ENCODE data around the gene ACVRL1. TPM values are rescaled to one million over a fixed set of nuclear protein-coding genes. Genes with fewer than 3 reads are reported as not detected.

ACVRL1 gene
- total RNA-seq, 2 experiments from 2014 or later, result not detected

DNA sequence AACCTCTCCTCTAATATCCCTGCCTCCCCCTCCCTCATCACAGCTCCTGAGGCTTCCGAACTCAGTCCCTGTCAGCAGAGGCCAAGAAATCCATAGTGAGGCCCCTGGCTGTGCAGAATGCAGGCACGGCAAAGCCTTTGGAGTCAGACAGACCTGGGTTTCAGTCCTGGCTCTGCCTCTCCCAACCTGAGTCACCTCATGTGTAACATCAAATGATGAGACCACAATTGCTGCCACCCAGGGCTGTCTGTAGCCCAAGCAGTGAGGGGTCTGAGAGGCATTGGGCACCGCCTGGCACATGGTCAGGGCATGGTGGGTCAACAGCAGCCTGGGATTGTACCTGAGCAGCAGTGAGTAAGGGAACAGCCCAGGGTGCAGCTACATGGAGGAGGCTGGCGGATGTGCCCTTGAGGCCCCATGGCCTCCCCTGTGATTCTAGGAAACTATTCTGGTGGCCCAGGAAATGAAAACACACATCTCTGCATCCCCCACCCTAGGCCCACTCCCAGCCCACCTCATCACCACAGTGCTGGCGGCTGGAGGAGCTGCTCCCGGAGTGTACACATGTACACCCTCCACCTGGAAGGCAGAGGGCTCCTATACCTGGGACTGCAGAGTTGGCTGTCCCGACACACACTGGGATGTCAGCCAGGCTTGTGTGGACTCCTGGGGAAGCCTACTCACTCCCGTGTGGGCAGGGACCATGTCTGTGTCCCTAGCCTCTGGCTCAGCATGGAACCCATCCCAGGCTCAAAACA lies 11.7 kb upstream of the ACVRL1 start:
- Mint-ChIP-seq H3K4me3 (no peak overlapping the region), H3K9me3 (ENCODE audit: low read depth) (no peaks in the 10 kb centered on the region), H3K4me1 (no peaks in the 10 kb centered on the region), H3K27me3 (peaks cover 7% of the 10 kb centered on the region), H3K36me3 (no peaks in the 10 kb centered on the region), H3K27ac (no peak overlapping the region)
- ATAC-seq (no peak), DNase-seq (no peak)
- CTCF ChIA-PET, result interaction anchor here (0.7 to 1.1 kb wide), 3 partner anchors 76 to 129 kb away, joined by 3 read pairs; no protein-coding TSS in a partner anchor

DNA sequence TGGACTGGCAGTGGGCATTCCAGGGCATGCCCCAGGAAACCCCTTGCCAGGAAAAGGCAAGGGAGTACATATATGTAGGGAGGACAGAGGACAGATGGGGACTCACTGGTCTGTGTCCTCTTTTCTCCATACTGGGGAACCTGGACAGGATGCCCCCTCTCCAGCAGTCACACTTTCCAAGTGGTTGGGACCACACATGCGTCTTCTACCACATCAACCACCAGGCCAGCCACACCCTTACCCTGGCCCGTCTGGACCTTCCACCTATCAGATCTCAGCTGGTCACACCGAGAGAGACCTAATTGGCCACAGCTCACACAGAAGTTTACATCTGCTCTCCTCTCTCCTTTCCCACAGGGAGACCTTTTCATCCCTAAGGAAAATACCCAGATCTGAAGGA lies 11.1 kb upstream of the ACVRL1 start:
- ATAC-seq (no peak), DNase-seq (no peak)
- CTCF ChIA-PET, result interaction anchor here (1.1 kb wide), 1 partner anchor 75 kb away, joined by 3 read pairs; no protein-coding TSS in a partner anchor
- no peaks in the 10 kb centered on the region for H3K36me3 Mint-ChIP-seq
- no peaks in the 10 kb centered on the region for H3K9me3 Mint-ChIP-seq (ENCODE audit: low read depth)
- no peak overlapping the region for H3K4me3 Mint-ChIP-seq
- peaks cover 7% of the 10 kb centered on the region for H3K27me3 Mint-ChIP-seq
- no peaks in the 10 kb centered on the region for H3K4me1 Mint-ChIP-seq
- no peak overlapping the region for H3K27ac Mint-ChIP-seq

DNA sequence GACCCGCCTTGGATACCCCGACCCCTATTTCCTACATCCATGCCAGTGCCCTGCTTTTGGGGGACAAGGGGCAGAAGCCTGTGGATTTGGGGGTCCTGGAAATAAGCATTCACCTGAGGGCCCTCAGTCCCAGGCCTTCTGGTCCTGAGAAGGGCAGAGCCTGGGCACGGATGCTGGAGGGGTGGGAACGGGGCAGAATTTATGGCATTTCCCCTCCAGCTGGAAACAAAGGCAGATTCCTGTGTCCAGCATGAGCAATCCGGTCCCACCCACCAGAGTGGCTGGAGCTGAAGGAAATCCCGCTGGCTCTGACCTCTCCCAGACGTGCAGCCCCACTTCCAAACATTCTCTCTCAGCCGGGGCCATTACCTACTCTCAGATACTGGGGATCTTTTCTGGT lies 10.1 kb upstream of the ACVRL1 start:
- no peak for ATAC-seq
- H3K9me3 Mint-ChIP-seq (ENCODE audit: low read depth), result no peaks in the 10 kb centered on the region
- H3K27me3 Mint-ChIP-seq, result peaks cover 10% of the 10 kb centered on the region
- DNase-seq, result no peak
- H3K36me3 Mint-ChIP-seq, result no peaks in the 10 kb centered on the region
- CTCF ChIA-PET, result no interaction called here
- no peak overlapping the region for H3K4me3 Mint-ChIP-seq
- H3K27ac Mint-ChIP-seq, result no peak overlapping the region
- H3K4me1 Mint-ChIP-seq, result no peaks in the 10 kb centered on the region

DNA sequence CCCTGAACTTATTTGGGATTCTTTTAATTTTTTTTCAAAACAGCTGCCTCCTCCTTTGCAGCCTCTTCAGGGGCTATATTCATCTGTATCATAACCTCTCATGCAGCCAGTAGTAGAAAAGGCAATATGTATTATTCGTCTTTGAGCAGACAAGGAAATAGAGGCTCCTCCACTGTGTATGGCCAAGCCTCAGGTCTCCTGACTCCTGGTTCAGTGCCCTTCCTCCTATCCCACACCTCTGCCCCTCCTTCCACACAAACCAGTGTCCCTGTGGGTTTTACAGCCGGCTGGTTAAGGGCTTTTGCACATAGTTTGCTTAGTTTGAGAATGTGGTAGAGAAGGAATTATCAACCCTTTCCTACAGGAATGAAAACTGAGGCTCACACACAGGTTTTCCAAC lies 8.8 kb upstream of the ACVRL1 start:
- no peak overlapping the region for H3K27ac Mint-ChIP-seq
- peaks cover 3% of the 10 kb centered on the region for H3K27me3 Mint-ChIP-seq
- ATAC-seq (no peak), DNase-seq (no peak)
- no peaks in the 10 kb centered on the region for H3K9me3 Mint-ChIP-seq (ENCODE audit: low read depth)
- no peaks in the 10 kb centered on the region for H3K4me1 Mint-ChIP-seq
- CTCF ChIA-PET, result no interaction called here
- H3K4me3 Mint-ChIP-seq, result no peak overlapping the region
- H3K36me3 Mint-ChIP-seq, result no peaks in the 10 kb centered on the region

DNA sequence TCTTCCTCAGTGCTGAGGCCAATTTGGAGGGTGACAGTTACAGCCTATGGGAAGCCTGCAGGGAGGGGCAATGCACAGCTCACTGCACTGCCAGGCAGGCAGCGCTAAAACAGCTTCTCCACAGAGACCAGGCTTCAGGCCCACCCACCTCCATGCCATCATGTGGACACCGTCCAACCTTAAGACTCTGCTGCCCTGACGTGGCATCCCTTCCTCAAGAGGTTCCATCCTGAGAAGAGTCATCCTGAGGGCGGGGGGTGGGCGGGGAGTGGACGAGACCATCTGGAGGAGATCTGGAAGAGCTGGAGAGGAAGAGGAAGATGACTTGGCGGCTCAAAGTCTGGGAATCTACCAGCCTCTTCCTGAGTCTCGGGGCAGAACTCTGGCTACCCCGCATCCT lies 8.4 kb upstream of the ACVRL1 start:
- Mint-ChIP-seq H3K27ac (no peak overlapping the region), H3K27me3 (peaks cover 3% of the 10 kb centered on the region), H3K4me3 (no peak overlapping the region), H3K9me3 (ENCODE audit: low read depth) (no peaks in the 10 kb centered on the region), H3K36me3 (no peaks in the 10 kb centered on the region), H3K4me1 (no peaks in the 10 kb centered on the region)
- no peak for DNase-seq
- CTCF ChIA-PET, result no interaction called here
- ATAC-seq, result no peak

DNA sequence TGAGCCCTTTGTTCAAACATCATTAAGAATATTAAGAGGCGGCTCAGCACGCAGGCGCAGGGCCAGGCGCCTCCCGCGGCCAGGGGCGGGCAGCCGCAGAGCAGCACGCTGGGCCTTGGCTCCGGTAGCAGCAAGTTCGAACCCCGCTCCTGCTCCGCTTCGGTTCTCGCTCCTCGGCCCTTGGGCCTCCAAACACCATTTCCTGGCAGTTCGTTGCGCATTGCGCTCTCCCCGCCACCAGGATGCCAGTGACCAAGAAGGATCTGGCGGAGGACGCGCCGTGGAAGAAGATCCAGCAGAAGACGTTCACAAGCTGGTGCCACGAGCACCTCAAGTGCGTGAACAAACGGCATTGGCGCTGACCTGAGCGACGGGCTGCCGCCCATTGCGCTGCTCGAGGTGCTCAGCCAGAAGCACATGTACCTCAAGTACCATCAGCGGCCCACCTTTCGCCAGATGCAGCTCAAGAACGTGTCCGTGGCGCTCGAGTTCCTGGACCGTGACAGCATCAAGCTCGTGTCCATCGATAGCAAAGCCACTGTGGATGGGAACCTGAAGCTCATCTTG lies 6.9 kb upstream of the ACVRL1 start:
- ATAC-seq (no peak), DNase-seq (no peak)
- H3K27me3 Mint-ChIP-seq, result peaks cover 3% of the 10 kb centered on the region
- H3K9me3 Mint-ChIP-seq (ENCODE audit: low read depth), result no peaks in the 10 kb centered on the region
- no peak overlapping the region for H3K27ac Mint-ChIP-seq
- H3K4me3 Mint-ChIP-seq, result no peak overlapping the region
- H3K36me3 Mint-ChIP-seq, result no peaks in the 10 kb centered on the region
- CTCF ChIA-PET, result no interaction called here
- H3K4me1 Mint-ChIP-seq, result no peaks in the 10 kb centered on the region

DNA sequence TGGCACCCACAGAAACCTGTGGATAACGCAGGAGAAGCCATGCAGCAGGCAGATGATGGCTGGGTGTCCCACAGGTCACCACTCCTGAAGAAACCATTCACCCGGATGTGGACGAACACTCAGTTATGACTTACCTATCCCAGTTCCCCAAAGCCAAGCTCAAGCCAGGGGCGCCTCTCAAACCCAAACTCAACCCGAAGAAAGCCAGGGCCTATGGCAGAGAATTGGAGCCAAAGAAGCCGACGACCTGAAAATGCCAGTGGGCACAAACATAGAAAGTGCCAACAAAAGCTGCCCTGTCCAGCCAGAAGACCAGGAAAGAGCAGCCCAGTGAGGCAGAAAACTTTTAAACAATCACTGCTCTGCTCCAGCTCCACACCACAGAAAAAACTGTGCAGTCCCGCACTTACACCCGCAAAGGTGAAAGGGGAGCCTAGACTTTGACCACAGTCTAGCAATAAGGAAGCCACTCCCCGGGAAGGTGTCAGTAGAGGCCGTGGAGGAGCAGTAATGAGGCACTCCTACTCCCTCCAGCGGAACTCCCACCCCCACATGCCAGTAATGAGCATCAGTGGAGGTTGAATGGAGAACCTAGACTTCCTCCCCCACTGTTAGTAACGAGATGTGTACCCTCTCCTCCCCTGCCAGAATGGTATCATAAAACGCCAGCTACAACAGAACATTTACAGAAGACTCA lies 6.0 kb upstream of the ACVRL1 start:
- peaks cover 7% of the 10 kb centered on the region for H3K27me3 Mint-ChIP-seq
- no peak overlapping the region for H3K4me3 Mint-ChIP-seq
- no peak overlapping the region for H3K27ac Mint-ChIP-seq
- H3K4me1 Mint-ChIP-seq, result no peaks in the 10 kb centered on the region
- H3K9me3 Mint-ChIP-seq (ENCODE audit: low read depth), result no peaks in the 10 kb centered on the region
- CTCF ChIA-PET, result interaction anchor here (0.7 kb wide), 1 partner anchor 70 kb away, joined by 3 read pairs; no protein-coding TSS in a partner anchor
- H3K36me3 Mint-ChIP-seq, result no peaks in the 10 kb centered on the region
- DNase-seq, result no peak
- ATAC-seq, result no peak

DNA sequence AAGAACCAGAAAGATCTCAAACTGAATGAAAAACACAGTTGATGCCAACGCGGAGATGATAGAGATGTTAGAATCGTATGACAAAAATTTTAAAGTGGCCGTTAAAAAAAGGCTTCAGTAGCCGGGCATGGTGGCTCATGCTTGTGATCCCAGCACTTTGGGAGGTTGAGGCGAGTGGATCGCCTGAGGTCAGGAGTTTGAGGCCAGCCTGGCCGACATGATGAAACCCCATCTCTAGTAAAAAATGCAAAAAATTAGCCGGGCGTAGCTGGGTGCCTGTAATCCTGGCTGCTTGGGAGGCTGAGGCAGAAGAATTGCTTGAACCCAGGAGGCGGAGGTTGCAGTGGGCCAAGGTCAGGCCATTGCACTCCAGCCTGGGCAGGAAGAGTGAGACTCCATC lies 5.4 kb upstream of the ACVRL1 start:
- CTCF ChIA-PET, result interaction anchor here (0.7 kb wide), 1 partner anchor 69 kb away, joined by 3 read pairs; no protein-coding TSS in a partner anchor
- H3K4me1 Mint-ChIP-seq, result no peaks in the 10 kb centered on the region

DNA sequence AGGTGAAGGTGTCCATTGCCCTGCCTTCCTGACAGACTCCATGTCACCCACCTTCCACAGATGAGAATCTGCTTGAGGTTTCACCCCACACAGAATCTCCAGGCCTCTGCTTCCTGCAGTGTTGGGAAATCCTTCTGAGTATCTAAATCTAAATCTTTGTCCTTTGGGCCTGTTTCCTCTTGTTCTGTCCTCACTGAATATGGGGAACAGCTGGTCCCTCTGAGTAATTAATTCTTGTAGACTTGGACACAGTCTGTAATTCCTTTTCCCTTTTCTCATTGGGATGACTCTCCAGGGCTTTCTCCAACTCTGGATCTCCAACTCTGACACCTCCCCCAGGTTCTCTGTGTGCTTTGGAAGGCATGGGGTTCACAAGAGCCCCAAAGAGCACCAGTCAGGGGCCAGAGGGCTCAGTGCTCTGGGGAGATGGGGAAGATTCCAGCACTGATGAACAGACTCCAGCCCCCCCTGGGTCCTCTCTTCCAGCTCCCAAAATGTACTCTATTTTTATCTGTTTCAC lies 2.3 kb upstream of the ACVRL1 start:
- CTCF ChIA-PET, result interaction anchor here (0.9 to 1.5 kb wide), 3 partner anchors 18 to 217 kb away, joined by 3 to 5 read pairs (median 3); no protein-coding TSS in a partner anchor
- Mint-ChIP-seq H3K4me1 (no peaks in the 10 kb centered on the region), H3K36me3 (no peaks in the 10 kb centered on the region), H3K27ac (no peak overlapping the region), H3K4me3 (no peak overlapping the region), H3K27me3 (peaks cover 32% of the 10 kb centered on the region), H3K9me3 (ENCODE audit: low read depth) (no peaks in the 10 kb centered on the region)
- DNase-seq (no peak), ATAC-seq (no peak)

More for the DNA sequence above, 5.4 kb upstream of the ACVRL1 start:
- DNase-seq, result no peak
- H3K27me3 Mint-ChIP-seq, result peaks cover 11% of the 10 kb centered on the region
- no peak overlapping the region for H3K27ac Mint-ChIP-seq
- no peak for ATAC-seq
- H3K36me3 Mint-ChIP-seq, result no peaks in the 10 kb centered on the region
- no peak overlapping the region for H3K4me3 Mint-ChIP-seq
- no peaks in the 10 kb centered on the region for H3K9me3 Mint-ChIP-seq (ENCODE audit: low read depth)

DNA sequence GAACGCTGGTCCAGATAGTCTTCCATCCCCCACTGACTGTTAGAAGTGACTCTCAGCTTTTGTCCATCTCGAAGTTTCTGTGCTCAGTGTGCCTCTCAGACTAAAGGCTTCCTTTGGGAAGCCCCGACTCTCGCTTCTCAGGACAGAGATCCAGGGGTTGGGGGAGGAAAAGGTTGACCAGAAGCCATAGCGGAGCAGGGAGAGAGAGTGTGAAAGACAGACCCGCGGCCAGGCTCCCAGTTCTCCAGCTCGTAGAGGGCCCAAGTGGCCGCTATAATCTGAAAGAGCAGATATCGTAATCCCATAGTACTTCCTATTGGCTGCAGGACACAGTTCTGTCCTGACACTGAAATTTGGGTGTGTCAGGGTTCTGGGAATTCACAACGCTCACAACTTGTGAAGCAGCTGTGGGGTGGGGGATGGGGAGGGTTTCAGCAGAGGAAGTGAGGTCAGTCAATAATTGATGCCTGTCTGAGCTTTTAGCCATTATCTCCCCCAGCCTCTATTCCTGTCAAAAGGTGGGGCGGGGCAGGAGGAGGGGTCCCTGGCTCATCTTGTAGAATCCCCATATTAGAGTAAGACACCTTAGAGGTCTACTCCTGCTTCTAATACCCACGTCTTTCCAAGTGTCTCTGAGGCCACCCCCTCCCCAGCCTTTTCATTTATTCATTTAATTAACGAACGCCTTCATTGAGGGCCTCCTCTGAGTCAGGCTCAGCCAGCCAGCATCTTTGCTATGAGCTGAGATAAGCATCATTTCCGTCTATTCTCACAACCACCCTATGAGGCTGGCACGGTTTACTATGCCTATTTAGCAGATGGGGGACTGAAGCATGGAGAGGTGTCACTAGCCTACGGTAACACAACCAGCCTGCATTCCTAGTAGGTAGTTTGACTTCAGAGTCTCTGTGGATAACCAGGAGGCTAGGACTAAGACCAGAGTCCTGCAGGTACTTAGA lies 1.6 kb upstream of the ACVRL1 start:
- ATAC-seq (no peak), DNase-seq (no peak)
- H3K9me3 Mint-ChIP-seq (ENCODE audit: low read depth), result no peaks in the 10 kb centered on the region
- no peak overlapping the region for H3K4me3 Mint-ChIP-seq
- no peak overlapping the region for H3K27ac Mint-ChIP-seq
- no peaks in the 10 kb centered on the region for H3K4me1 Mint-ChIP-seq
- H3K36me3 Mint-ChIP-seq, result no peaks in the 10 kb centered on the region
- H3K27me3 Mint-ChIP-seq, result peaks cover 32% of the 10 kb centered on the region
- CTCF ChIA-PET, result interaction anchor here (0.6 to 1.5 kb wide), 4 partner anchors 17 to 216 kb away, joined by 3 to 5 read pairs (median 3); no protein-coding TSS in a partner anchor

DNA sequence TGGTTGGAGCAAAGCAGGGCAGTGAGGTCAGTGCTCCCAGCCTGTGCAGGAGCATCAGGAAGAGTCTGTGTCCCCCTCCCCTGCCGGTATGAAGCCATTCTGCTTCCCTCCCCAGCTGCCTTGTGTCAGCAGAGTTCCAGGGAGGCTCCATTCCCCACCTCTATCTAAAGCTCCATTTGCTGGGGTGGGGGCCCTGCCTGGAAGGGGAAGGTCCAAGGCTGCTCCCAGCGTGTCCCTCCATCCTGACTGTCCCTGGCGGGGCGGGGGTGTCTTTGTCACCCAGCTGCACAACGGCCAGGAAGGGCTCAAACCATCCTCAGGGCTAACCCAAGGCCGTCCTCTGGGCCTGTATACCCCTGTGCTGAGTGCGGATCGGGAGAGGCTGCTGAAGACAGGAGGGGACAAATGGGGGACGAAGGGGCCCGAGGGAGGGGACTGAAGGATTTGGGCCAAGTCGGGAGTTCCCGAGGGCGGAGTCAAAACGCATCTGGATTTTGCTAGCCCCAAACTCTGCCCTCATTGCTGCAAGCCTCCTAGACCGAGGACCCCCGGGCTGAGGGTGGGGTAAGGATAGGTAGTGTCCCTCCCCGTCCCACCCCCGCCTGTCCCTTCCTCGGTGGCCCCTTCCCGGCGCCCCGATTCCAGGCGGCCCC lies 748 bp upstream of the ACVRL1 start:
- H3K36me3 Mint-ChIP-seq, result no peaks in the 10 kb centered on the region
- no peak for ATAC-seq
- H3K4me1 Mint-ChIP-seq, result no peaks in the 10 kb centered on the region
- peaks cover 30% of the 10 kb centered on the region for H3K27me3 Mint-ChIP-seq
- H3K4me3 Mint-ChIP-seq, result no peak overlapping the region
- no peak overlapping the region for H3K27ac Mint-ChIP-seq
- no peaks in the 10 kb centered on the region for H3K9me3 Mint-ChIP-seq (ENCODE audit: low read depth)
- no peak for DNase-seq
- CTCF ChIA-PET, result interaction anchor here (1.1 to 1.7 kb wide), 3 partner anchors 16 to 215 kb away, joined by 3 to 5 read pairs (median 4); no protein-coding TSS in a partner anchor

DNA sequence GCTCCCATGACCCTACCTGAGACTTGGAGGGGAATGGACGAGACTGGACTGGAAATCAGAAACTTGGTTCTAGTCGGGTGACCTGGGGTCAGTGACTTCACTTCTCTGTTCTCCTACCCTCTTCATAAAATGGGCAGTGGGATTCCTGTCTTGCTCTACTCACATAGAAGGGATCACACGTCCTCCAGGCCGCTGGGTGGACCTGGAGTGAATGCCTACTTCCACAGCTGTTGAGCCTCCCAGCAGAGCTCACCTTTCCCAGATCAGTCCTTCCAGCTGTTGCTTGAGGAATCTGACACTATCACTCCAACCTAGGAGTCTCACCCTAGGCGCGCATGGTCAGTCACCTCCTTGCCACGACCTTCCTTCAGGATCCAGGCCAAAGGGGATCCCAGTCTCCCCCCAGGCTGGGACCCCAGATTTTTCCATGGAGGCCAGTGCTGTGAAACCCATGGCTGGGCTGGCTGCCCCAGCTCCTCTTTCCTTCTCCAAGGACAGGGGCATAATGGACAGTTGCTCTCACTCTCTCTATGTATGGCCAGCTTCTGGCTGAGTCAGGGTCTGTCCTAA lies 637 bp downstream of the ACVRL1 start:
- no peaks in the 10 kb centered on the region for H3K9me3 Mint-ChIP-seq (ENCODE audit: low read depth)
- H3K27me3 Mint-ChIP-seq, result peaks cover 29% of the 10 kb centered on the region
- CTCF ChIA-PET, result interaction anchor here (1.7 kb wide), 1 partner anchor 16 kb away, joined by 4 read pairs; no protein-coding TSS in a partner anchor
- DNase-seq, result no peak
- ATAC-seq, result no peak
- no peak overlapping the region for H3K4me3 Mint-ChIP-seq
- no peaks in the 10 kb centered on the region for H3K4me1 Mint-ChIP-seq
- no peak overlapping the region for H3K27ac Mint-ChIP-seq
- H3K36me3 Mint-ChIP-seq, result no peaks in the 10 kb centered on the region

Data from activated CD8-positive, alpha-beta memory T cell treated with anti-CD3 and anti-CD28 coated beads, Interleukin-2, amount 10 ng/mL, durations not matched to agents 7 days and 5 days (primary cell).